GM18499 (cell line): ENCODE results near the gene ESYT2.

Experiments used
- ATAC-seq: cut with Tn5 transposase; IDR thresholded peaks from one replicate; pipeline ENCODE4 v1.9.1; 2021; ENCODE audit warnings: moderate number of reproducible peaks; ENCODE audit not compliant: insufficient read depth, unreplicated experiment

Gene ESYT2

GRCh38 chr7:158828133-158829020 is 932 bp downstream of the ESYT2 start:
- ATAC-seq: no peak

DNA sequence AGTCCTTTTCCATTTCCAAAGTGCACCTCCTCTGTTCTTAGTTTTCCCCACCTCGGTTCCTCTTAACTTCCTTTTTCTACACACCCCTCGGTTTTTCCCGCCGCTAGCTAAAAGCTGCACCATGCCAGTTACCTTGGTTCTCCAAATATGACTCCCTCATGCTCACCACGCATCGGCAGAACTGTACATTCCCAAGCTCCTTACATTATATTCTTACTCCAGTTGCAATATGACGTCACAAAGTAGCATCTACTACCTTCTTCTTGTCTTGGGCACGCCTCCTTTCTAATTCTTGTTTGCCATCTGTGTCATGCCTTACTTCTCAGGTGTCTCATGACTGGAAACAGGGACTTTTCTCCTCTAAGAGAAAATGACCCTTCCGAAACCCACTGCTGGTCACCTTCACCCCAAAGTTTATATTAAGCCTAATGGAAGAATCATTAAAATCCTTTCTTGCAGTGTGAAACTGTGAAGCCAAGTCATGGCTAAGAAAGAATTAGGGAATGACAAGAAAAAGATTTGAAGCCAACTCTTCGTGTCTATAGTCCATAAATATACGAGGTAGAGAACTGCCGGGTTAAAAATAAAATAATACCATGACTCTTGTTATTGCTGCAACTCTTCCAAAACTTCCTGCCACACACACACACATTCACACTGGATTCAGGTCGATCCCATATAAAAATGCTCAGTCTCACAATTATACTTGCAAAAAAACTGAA is 1.7 kb downstream of the ESYT2 start:
- ATAC-seq: no peak

GRCh38 chr7:158825628-158826289 is 3.5 kb downstream of the ESYT2 start:
- ATAC-seq: no peak

GRCh38 chr7:158824028-158824427 is 5.3 kb downstream of the ESYT2 start:
- peak; percentile 50 for ATAC-seq

DNA sequence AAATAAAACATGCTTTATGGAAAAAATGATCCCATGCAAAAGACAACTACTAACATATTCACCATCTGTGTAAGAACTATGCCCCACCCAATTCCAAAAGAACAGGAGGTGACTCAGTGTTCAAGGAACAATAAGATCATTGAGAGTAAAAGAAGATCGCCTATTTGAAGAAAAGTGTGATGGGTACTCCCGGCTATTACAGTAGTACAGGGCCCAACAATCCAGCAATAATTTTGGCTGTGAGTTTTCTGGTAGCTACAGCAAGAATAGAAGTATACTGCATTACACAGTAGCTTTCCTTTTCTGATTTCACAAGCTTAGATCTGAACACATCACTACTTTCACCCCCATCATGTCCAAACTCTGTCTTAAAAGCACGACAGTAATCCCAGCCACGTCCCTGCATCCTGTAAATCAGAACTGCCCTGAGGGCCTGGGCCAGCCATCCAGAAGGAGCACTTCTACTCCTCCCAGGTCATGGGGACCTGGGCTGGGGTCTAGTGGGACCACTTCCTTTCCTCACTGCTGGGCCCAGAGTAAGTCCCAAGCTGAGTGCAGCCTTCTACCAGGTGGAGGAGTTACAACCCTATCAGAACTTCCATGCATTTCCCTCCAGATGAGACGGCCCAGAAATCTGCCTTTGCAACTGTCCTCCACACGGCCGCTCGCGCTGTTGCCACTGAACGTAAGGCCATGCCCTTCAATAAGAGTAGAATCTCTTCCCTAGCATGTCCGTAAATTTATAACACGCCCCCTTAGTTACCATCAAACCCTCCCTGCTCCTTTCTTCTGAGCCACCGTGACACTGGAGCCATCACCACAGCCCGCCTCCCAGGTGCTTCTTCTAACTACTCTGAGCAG is 7.9 kb downstream of the ESYT2 start:
- no peak for ATAC-seq

- no peak for ATAC-seq
Measured at GRCh38 chr7:158820656-158821055, 8.7 kb downstream of the ESYT2 start.

GRCh38 chr7:158819571-158820203 is 9.6 kb downstream of the ESYT2 start:
- ATAC-seq: no peak

DNA sequence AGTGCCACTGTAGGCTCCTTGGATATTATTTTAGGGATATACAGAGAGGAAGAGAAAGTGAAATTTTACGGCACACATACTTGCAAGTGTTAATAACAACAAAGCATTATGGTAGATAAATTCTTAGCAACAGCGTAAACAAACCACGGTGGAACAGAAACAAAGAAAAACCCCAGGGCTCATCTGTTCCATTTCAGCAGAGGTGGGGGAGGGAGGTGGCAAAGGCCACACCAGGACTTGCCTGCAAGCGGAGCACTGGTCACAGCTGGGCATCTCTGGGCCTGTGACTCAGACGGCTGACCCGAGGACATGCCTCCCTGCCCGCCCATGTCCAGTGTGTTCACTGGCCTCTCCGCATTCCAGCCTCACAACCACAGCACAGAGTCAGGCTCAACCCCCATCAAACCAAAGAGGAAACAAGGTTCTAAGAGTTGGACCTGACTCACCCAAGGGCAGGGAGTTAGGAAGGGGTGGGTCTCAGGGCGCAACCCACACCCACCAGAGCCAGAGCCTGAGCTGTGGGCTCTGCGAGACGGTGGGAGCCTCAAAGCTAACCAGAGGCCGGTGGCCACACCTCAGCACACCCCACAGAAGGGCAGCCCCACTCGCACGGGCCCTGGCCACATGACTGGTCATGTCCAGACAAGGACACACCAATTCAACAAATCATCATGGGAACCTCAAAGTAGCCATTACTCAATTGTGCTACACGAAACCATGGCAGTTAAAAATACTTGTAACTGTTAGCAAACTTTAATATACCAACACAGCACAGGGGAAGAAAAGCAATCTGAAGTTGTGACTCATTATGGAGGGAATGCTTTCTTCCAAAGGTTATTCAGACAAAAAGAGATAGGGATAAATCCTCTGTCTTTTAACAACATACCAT is 10.7 kb downstream of the ESYT2 start:
- ATAC-seq: peak; percentile 53

- ATAC-seq: no peak
Measured at GRCh38 chr7:158816995-158817394, 12.3 kb downstream of the ESYT2 start.

- ATAC-seq: no peak
Measured at GRCh38 chr7:158816271-158816670, 13.0 kb downstream of the ESYT2 start.

GRCh38 chr7:158815800-158816128 is 13.5 kb downstream of the ESYT2 start:
- no peak for ATAC-seq

GRCh38 chr7:158815083-158815799 is 14.1 kb downstream of the ESYT2 start:
- no peak for ATAC-seq

- no peak for ATAC-seq
Measured at GRCh38 chr7:158814637-158815036, 14.7 kb downstream of the ESYT2 start.

DNA sequence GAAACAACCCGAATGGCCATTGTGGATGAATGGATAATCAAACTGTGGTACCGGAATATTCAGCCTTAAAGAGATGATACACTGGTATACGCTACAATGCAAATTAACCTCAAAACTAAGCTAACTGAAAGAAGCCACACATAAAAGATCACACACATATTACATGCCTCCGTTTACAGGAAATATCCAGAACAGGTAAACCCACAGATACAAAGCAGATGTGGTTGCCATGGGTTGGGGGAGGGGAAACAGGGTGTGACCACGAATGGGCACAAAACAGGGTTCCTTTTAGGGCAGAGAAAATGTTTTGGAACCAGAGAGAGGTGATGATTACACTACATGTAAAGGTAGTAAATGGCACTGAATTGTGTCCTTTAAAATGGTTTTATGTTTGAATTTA is 16.6 kb downstream of the ESYT2 start:
- no peak for ATAC-seq

GRCh38 chr7:158811894-158812293 is 17.4 kb downstream of the ESYT2 start:
- ATAC-seq: no peak

GRCh38 chr7:158811461-158811860 is 17.8 kb downstream of the ESYT2 start:
- ATAC-seq: no peak

DNA sequence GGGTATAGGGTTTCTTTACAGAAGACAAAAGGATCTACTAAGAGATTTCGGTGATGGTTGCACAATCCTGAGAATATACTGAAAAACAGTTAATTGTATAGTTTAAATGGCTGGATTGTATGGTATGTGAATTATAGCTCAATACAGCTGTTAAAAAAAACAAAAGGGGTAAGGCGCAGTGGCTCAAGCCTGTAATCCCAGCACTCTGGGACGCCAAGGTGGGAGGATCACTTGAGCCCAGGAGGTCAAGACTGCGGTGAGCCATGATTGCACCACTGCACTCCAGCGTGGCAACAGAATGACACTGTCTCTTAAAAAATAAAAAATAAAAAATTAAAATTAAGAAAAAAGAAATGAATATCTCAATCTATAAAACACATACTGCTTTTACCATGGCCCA is 18.5 kb downstream of the ESYT2 start:
- ATAC-seq: no peak

DNA sequence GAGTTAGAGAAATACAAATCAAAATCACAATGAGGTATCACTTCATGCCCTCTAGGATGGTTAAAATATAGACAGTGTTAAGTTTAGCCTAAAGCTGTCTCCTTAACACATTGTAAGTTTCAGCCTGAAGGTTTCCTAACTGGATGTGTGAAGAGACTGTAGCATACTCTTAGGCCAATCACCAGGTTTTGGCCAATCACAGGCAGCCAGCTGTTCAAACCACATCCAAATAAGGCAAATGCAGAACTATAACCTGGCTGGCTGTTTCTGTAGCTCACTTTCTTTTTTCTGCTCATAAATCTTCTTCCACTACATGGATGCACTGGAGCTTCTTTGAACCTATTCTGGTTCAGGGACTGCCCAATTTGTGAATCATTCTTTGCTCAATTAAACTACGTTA is 19.7 kb downstream of the ESYT2 start:
- no peak for ATAC-seq
